HUES48 (cell line): ENCODE measurements around the gene NOL12.
"Not testable (repeated sequence)": the region's sequence is repeated elsewhere in the genome, so short reads cannot be mapped to it uniquely, and the experiment has no call there.

Experiments
- H3K27ac ChIP-seq: one replicate; pipeline ENCODE4 v1.7.0; 2013; ENCODE audit warnings: low read depth, low read length, inconsistent platforms
- H3K27me3 ChIP-seq: 2 replicates; pipeline ENCODE4 v1.6.1; 2013; ENCODE audit warnings: mild to moderate bottlenecking, low read length; ENCODE audit not compliant: control insufficient read depth, insufficient read depth
- H3K36me3 ChIP-seq: 2 replicates; pipeline ENCODE4 v1.6.1; 2013; ENCODE audit warnings: low read length; ENCODE audit not compliant: control insufficient read depth, insufficient read depth
- H3K4me1 ChIP-seq: 2 replicates; pipeline ENCODE4 v1.6.1; 2013; ENCODE audit warnings: mild to moderate bottlenecking, low read length; ENCODE audit not compliant: control insufficient read depth, insufficient read depth
- H3K4me3 ChIP-seq: 2 replicates; pipeline ENCODE4 v1.5.1; 2013; ENCODE audit warnings: mild to moderate bottlenecking, low read depth, low read length
- H3K9ac ChIP-seq: 2 replicates; pipeline ENCODE4 v1.6.1; 2013; ENCODE audit warnings: mild to moderate bottlenecking, low read depth, low read length, moderate library complexity
- H3K9me3 ChIP-seq: 2 replicates; pipeline ENCODE4 v1.6.1; 2013; ENCODE audit warnings: low read length; ENCODE audit not compliant: control insufficient read depth, insufficient read depth

The NOL12 gene

DNA sequence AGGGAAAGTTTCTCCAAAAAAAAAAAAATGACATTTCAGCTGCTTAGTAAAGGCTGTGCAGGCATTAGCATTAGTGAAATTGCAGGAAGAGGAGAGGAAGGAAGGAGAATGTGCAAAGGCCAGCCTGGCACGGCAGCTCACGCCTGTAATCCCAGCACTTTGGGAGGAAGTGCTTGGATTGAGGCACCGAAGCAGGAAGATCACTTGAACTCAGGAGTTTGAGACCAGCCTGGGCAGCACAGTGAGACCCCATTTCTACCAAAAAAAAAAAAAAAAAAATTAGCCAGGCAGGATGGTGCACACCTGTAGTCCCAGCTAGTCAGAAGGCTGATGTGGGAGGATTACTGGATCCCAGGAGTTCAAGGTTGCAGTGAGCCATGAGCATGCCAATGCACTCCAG, 18.5 kb downstream of the NOL12 start:
- Histone ChIP-seq H3K4me3 (no peak overlapping the region), H3K27me3 (no peaks in the 10 kb centered on the region), H3K27ac (no peak overlapping the region), H3K4me1 (no peaks in the 10 kb centered on the region), H3K36me3 (peaks cover 52% of the 10 kb centered on the region), H3K9ac (no peak overlapping the region), H3K9me3 (no peaks in the 10 kb centered on the region)

- Histone ChIP-seq H3K36me3 (peaks cover 55% of the 10 kb centered on the region), H3K27me3 (no peaks in the 10 kb centered on the region)
These were observed 19.1 kb downstream of the NOL12 start for GRCh38 chr22:37705205-37705604.

GRCh38 chr22:37708580-37709444, 22.7 kb downstream of the NOL12 start:
- Histone ChIP-seq H3K9me3 (no peaks in the 10 kb centered on the region), H3K4me3 (no peak overlapping the region), H3K27me3 (no peaks in the 10 kb centered on the region), H3K4me1 (no peaks in the 10 kb centered on the region), H3K9ac (no peak overlapping the region), H3K36me3 (peaks cover 52% of the 10 kb centered on the region), H3K27ac (no peak overlapping the region)

More at GRCh38 chr22:37705205-37705604, 19.1 kb downstream of the NOL12 start:
- H3K4me1 ChIP-seq = no peaks in the 10 kb centered on the region
- H3K4me3 ChIP-seq = no peak overlapping the region
- H3K27ac ChIP-seq = no peak overlapping the region
- no peak overlapping the region for H3K9ac ChIP-seq
- H3K9me3 ChIP-seq = no peaks in the 10 kb centered on the region

- Histone ChIP-seq H3K9me3 (no peaks in the 10 kb centered on the region), H3K4me3 (no peak overlapping the region), H3K9ac (no peak overlapping the region), H3K27ac (no peak overlapping the region), H3K4me1 (no peaks in the 10 kb centered on the region), H3K27me3 (no peaks in the 10 kb centered on the region), H3K36me3 (peaks cover 50% of the 10 kb centered on the region)
These were observed 23.3 kb downstream of the NOL12 start for GRCh38 chr22:37709445-37709765.

DNA sequence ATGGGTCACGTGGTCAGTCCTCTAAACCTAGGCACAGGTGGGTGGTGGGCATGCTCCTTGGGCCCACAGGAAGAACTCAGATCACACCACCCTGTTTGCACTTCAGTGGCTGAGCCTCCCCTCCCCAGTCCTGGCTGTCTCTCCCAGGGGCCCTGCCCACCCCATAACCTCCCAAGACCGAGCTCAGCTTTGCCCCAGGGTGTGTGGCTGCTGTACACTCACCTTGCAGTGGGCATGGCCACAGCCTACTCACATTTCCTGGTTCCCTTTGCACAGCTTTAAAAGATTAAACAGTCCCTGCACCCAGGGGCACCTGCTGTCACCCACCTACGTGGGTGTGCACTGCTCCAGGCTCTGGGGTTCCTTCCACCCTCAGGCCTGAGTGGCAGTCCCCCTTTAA, 24.5 kb downstream of the NOL12 start:
- no peaks in the 10 kb centered on the region for H3K9me3 ChIP-seq
- no peak overlapping the region for H3K27ac ChIP-seq
- no peaks in the 10 kb centered on the region for H3K4me1 ChIP-seq
- no peaks in the 10 kb centered on the region for H3K27me3 ChIP-seq
- H3K4me3 ChIP-seq = no peak overlapping the region
- H3K9ac ChIP-seq = no peak overlapping the region
- peaks cover 45% of the 10 kb centered on the region for H3K36me3 ChIP-seq

- no peaks in the 10 kb centered on the region for H3K4me1 ChIP-seq
- no peaks in the 10 kb centered on the region for H3K9me3 ChIP-seq
- H3K4me3 ChIP-seq = no peak overlapping the region
- no peak overlapping the region for H3K9ac ChIP-seq
- H3K27ac ChIP-seq = no peak overlapping the region
- H3K27me3 ChIP-seq = no peaks in the 10 kb centered on the region
- H3K36me3 ChIP-seq = peaks cover 41% of the 10 kb centered on the region
These were observed 25.3 kb downstream of the NOL12 start for GRCh38 chr22:37711490-37711889.

DNA sequence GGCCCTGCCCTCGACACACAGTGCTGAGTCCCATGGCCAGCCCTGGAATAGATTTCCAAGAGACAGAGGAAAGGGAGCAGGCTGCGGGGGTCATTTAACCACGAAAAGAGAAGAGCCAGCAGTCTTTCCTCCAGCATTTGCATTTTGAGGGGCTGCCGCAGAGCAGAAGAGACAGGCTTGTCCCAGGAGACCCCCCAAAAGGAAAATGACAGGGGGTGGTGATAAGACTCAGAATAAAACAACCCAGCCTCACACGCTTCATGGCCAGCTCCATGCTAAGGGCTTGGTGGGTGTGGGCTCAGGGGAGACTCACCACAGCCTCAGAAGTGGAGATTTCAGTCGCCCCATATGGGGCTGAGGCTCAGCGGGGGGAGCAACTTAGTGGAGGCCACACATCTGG, 27.6 kb downstream of the NOL12 start:
- Histone ChIP-seq H3K9ac (no peak overlapping the region), H3K4me1 (no peaks in the 10 kb centered on the region), H3K9me3 (no peaks in the 10 kb centered on the region), H3K27me3 (no peaks in the 10 kb centered on the region), H3K4me3 (no peak overlapping the region), H3K36me3 (peaks cover 39% of the 10 kb centered on the region), H3K27ac (no peak overlapping the region)

DNA sequence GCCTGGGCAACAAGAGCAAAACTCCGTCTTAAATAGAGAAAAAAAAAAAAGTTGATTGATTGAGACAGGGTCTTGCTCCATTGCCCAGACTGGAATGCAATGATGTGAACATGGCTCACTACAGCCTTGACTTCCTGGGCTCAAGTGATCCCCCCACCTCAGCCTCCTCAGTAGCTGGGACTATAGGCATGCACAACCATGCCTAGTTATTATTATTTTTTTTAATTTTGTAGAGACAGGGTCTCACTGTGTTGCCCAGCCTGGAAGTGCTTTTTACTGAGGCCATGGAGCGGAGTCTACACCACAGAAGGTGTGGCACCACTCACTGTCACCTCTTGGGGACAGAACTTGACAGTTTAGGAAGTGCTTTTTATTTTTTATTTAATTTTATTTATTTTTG, 28.5 kb downstream of the NOL12 start:
- Histone ChIP-seq H3K27me3 (no peaks in the 10 kb centered on the region), H3K9ac (no peak overlapping the region), H3K9me3 (no peaks in the 10 kb centered on the region), H3K27ac (no peak overlapping the region), H3K4me3 (no peak overlapping the region), H3K36me3 (peaks cover 39% of the 10 kb centered on the region), H3K4me1 (no peaks in the 10 kb centered on the region)

DNA sequence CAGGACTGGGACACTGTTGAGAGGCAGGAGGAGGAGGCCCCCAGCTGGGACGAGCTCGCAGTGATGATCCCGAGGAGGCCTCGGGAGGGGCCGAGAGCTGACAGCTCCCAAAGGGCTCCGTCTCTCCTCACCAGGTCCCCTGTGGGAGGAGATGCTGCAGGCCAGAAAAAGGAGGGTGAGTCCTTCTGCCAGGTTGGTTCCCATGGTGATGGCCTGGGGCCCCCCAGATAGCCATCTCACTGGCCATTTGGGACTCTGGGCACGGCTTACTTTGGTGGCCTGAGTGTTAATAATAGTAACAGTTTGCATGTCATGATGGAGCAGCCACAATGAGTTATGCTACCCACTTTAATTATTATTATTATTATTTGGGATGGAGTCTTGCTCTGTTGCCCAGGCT, 29.6 kb downstream of the NOL12 start:
- no peak overlapping the region for H3K9ac ChIP-seq
- no peak overlapping the region for H3K4me3 ChIP-seq
- H3K9me3 ChIP-seq = no peaks in the 10 kb centered on the region
- no peaks in the 10 kb centered on the region for H3K27me3 ChIP-seq
- H3K36me3 ChIP-seq = peaks cover 30% of the 10 kb centered on the region
- no peaks in the 10 kb centered on the region for H3K4me1 ChIP-seq
- no peak overlapping the region for H3K27ac ChIP-seq

DNA sequence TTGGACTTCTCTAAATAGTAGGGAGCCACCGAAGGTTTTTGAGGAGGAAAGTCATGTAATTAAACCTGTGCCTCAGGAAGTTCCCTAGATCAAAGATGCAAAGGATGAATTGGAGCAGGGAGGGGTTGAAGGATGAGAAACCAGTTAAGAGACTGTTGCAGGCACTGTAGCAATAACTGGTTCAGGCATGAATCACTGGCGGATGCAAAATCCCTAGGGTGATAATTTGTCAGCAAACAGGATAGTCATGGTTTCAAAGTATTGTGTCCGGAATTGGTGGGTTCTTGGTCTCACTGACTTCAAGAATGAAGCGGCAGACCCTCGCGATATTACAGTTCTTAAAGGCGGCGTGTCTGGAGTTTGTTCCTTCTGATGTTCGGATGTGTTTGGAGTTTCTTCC, 30.6 kb downstream of the NOL12 start:
- Histone ChIP-seq H3K4me3 (no peak overlapping the region), H3K36me3 (peaks cover 23% of the 10 kb centered on the region), H3K27ac (no peak overlapping the region)

GRCh38 chr22:37717235-37717634, 31.1 kb downstream of the NOL12 start:
- H3K9me3 ChIP-seq, H3K4me1 ChIP-seq, H3K27me3 ChIP-seq, H3K4me3 ChIP-seq, H3K27ac ChIP-seq, H3K9ac ChIP-seq: not testable (repeated sequence)
- peaks cover 21% of the 10 kb centered on the region for H3K36me3 ChIP-seq

More for the DNA sequence above, 30.6 kb downstream of the NOL12 start:
- Histone ChIP-seq H3K9me3 (no peaks in the 10 kb centered on the region), H3K9ac (no peak overlapping the region), H3K27me3 (no peaks in the 10 kb centered on the region), H3K4me1 (no peaks in the 10 kb centered on the region)
